K562 (cell line): ENCODE measurements around the gene EGR2. TPM values are rescaled to one million over a fixed set of nuclear protein-coding genes. Genes with fewer than 3 reads are reported as not detected.

Experiments used
- ATAC-seq: fragments of 200-7000 bp; cut with Tn5 transposase; 3 replicates; pipeline ENCODE4 v1.9.1; 2020; ENCODE audit warnings: moderate library complexity
- BruUV-seq: library from RNA; stranded (reverse); fragments of 400-500 nt; replicated peaks from 2 replicates; lab custom pipeline; 2021; lab: Mats Ljungman, UMichigan
- CTCF ChIA-PET: fragments of 300-600 bp; formaldehyde crosslinking; extraction: SDS; loops from one replicate; lab custom pipeline; 2021; ENCODE audit warnings: low intra/inter-chr PET ratio; lab: Yijun Ruan, JAX
- POLR2A ChIA-PET: fragments of 300-600, 350-650 bp; sonication (Branson Sonifier 250); formaldehyde crosslinking; extraction: SDS; loops from one replicate; lab custom pipeline; 2021; ENCODE audit warnings: antibody characterized with exemption, inconsistent platforms; lab: Yijun Ruan, JAX
- DNase-seq, 4 experiments: peaks; one replicate each; pipeline versions ENCODE4 v3.0.0 to v3.0.0-alpha.2; 2011 to 2018; ENCODE audit warnings: low spot score in 3 of 4, mixed read lengths in 3 of 4; ENCODE audit errors: extremely low read depth in 1 of 4
- FAIRE-seq: peaks from 2 replicates; lab custom pipeline; 2011; peaks lifted over from hg19 to GRCh38; lab: Jason Lieb, UNC
- H2AFZ ChIP-seq: 2 replicates; pipeline ENCODE4 v1.6.0; 2011; ENCODE audit warnings: low read depth, low read length, control low read depth, inconsistent platforms
- H3K27ac ChIP-seq: fragments of 200-600 bp; 3 replicates; pipeline ENCODE4 v1.8.0; 2011; ENCODE audit warnings: low read depth, mild to moderate bottlenecking, control low read depth, inconsistent platforms, low read length, moderate library complexity, mixed read lengths; ENCODE audit errors: extremely low read depth
- H3K27me3 ChIP-seq, 2 experiments: fragments of 300-600 bp in 1 of 2; 2 replicates in 1 of 2; 3 replicates in 1 of 2; pipeline versions ENCODE4 v1.6.0 to v1.8.0; 2011; ENCODE audit warnings: inconsistent platforms in 2 of 2, low read length in 2 of 2, mild to moderate bottlenecking in 1 of 2, mixed read lengths in 1 of 2, moderate library complexity in 1 of 2; ENCODE audit not compliant: control insufficient read depth in 2 of 2, insufficient read depth in 2 of 2
- H3K36me3 ChIP-seq: fragments of 300-600 bp; 3 replicates; pipeline ENCODE4 v1.8.0; 2011; ENCODE audit warnings: mild to moderate bottlenecking, low read length, inconsistent platforms; ENCODE audit not compliant: control insufficient read depth, insufficient read depth
- H3K4me1 ChIP-seq, 2 experiments: fragments of 200-600 bp in 1 of 2; replicated peaks in 1 of 2; 2 replicates in 1 of 2; 3 replicates in 1 of 2; pipeline versions ENCODE4 v1.5.1 to v1.8.0; 2011; ENCODE audit warnings: inconsistent platforms in 2 of 2, low read length in 2 of 2, mild to moderate bottlenecking in 1 of 2, mixed read lengths in 1 of 2, moderate library complexity in 1 of 2; ENCODE audit not compliant: control insufficient read depth in 2 of 2, insufficient read depth in 2 of 2
- H3K4me2 ChIP-seq: 2 replicates; pipeline ENCODE4 v1.6.1; 2011; ENCODE audit warnings: low read length, control low read depth, inconsistent platforms, mixed read lengths; ENCODE audit not compliant: insufficient read depth
- H3K4me3 ChIP-seq: fragments of 200-600 bp; sonication (generic), shearing (Covaris generic); 2 replicates; pipeline ENCODE4 v1.5.1; 2016; ENCODE audit warnings: control low read depth, inconsistent platforms
- H3K79me2 ChIP-seq: fragments of 200-600 bp; 3 replicates; pipeline ENCODE4 v1.8.0; 2011; ENCODE audit warnings: low read length, inconsistent platforms; ENCODE audit not compliant: control insufficient read depth, insufficient read depth
- H3K9ac ChIP-seq, 2 experiments: 2 replicates each; pipeline versions ENCODE4 v1.6.0 to v1.6.1; 2011; ENCODE audit warnings: low read depth in 2 of 2, low read length in 2 of 2, control low read depth in 1 of 2, inconsistent platforms in 1 of 2, mild to moderate bottlenecking in 1 of 2, mixed read lengths in 1 of 2; ENCODE audit not compliant: insufficient read depth in 1 of 2
- H3K9me1 ChIP-seq: one replicate; pipeline ENCODE4 v1.6.0; 2011; ENCODE audit warnings: inconsistent platforms, mild to moderate bottlenecking, low read length, moderate library complexity; ENCODE audit not compliant: control insufficient read depth, insufficient read depth
- H3K9me3 ChIP-seq: replicated peaks from 2 replicates; pipeline ENCODE4 v1.5.1; 2011; ENCODE audit warnings: low read depth, low read length, inconsistent platforms; ENCODE audit not compliant: control insufficient read depth, insufficient read depth
- H4K20me1 ChIP-seq: replicated peaks from 2 replicates; pipeline ENCODE4 v1.6.1; 2011; ENCODE audit warnings: low read length, inconsistent platforms, mixed read lengths; ENCODE audit not compliant: control insufficient read depth, insufficient read depth
- MNT ChIP-seq, 2 experiments: fragments of 450-650 bp; conservative IDR thresholded peaks; 2 replicates each; pipeline ENCODE4 v1.6.1; 2017; ENCODE audit warnings: mild to moderate bottlenecking in 2 of 2, moderate library complexity in 2 of 2
- ZNF324 ChIP-seq: fragments of 250-450 bp; sonication (Bioruptor Pico); IDR thresholded peaks from 2 replicates; pipeline ENCODE4 v1.4.0; 2020; ENCODE audit warnings: mild to moderate bottlenecking
- WGBS: fragments of 100-300 bp; shearing (Covaris generic); methylation state at CpG from one replicate; pipeline ENCODE4 v1.1.6; 2016; ENCODE audit warnings: low coverage, mixed read lengths; ENCODE audit not compliant: insufficient coverage; ENCODE audit errors: missing lambda C conversion rate; 5-methylcytosine and 5-hydroxymethylcytosine counted together
- in situ Hi-C: fragments of 300-500 bp; cut with MboI; formaldehyde crosslinking; loops from 4 replicates; pipeline ENCODE4 v1.15.0; 2018; ENCODE audit warnings: inconsistent platforms, mixed read lengths
- intact Hi-C: fragments of 100-400 bp; cut with micrococcal nuclease; formaldehyde crosslinking; loops from 2 replicates; pipeline ENCODE4 v1.14.2; 2022
- polyA plus RNA-seq, 8 experiments: library from polyadenylated mRNA; depleted of rRNA in 4 of 8; stranded (reverse) in 5 of 8; unstranded in 3 of 8; fragments of >200 nt; fragmentation: Nextera tagmentation in 2 of 8; fragmentation: Illumina TruSeq in 1 of 8; extraction: Ambion mirVana in 2 of 8; extraction: Trizol in 1 of 8; gene quantifications; 2 replicates each; pipeline versions ENCODE4 v1.2.1 to v1.2.3, GENCODE V29; 2011 to 2014; ENCODE audit warnings: inconsistent platforms in 1 of 8, missing spikeins in 1 of 8
- total RNA-seq, 7 experiments: library from RNA; depleted of rRNA in 6 of 7; stranded (reverse); fragments of >200 nt in 6 of 7; fragmentation: Illumina TruSeq in 2 of 7; extraction: Trizol in 2 of 7; gene quantifications; 2 replicates each; pipeline versions ENCODE4 v1.2.1 to v1.2.3, GENCODE V29; 2011 to 2021; ENCODE audit warnings: low replicate concordance in 1 of 7
- TF ChIP-seq, protein P1 (sequence below): fragments of 200-400 bp; formaldehyde crosslinking; IDR thresholded peaks from 2 replicates; pipeline ENCODE4 v1.6.1; 2017; ENCODE audit warnings: mild to moderate bottlenecking, low read depth, low read length, moderate library complexity

The EGR2 gene
- total and polyA plus RNA-seq, 9 of the 15 experiments (the other 6 are each of a cell fraction or from before 2014, with no cell fraction given) = 0.08 to 0.18 (median 0.12) TPM; not detected in 4

DNA sequence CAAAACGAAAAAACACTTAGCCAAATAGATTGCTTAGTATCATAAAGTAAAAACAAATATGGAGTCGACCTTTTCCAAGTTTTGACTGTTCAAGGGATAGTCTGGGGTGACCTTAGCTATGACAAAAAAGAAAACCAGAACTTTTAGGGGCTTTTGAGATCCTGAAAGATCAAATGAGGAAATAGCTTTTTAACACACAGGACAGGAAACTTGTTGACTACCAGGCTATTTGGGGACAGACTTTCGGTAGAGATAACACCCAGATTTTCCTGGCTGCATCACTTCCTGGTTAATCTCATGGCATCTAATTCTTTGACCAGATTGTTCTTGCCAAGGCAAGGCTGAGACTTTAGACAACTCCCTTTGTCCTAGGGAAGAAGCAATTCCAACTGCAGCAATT is 34.5 kb upstream of the EGR2 start:
- intact Hi-C loops (no loop called here), in situ Hi-C loops (no loop called here)
- Histone ChIP-seq H3K27ac (no peak overlapping the region), H3K79me2 (no peaks in the 10 kb centered on the region), H3K9me1 (no peaks in the 10 kb centered on the region), H4K20me1 (no peaks in the 10 kb centered on the region), H3K4me2 (no peak overlapping the region), H2AFZ (no peak overlapping the region), H3K4me1 (no peaks in the 10 kb centered on the region), H3K4me3 (no peak overlapping the region), H3K27me3 (0 out of 5 replicates have a peak, but pooled peaks cover 0 to 4% of the 10 kb centered on the region in 2 experiments), H3K36me3 (no peaks in the 10 kb centered on the region), H3K9ac (no peak overlapping the region), H3K9me3 (no peaks in the 10 kb centered on the region)
- ChIA-PET POLR2A (no interaction called here), CTCF (interaction anchor here (1.5 kb wide), 1 partner anchor 307 kb away, joined by 3 read pairs; no protein-coding TSS in a partner anchor)
- WGBS = 0% methylated on average over 3 of the region's 3 CpGs
- TF ChIP-seq, protein P1, sequence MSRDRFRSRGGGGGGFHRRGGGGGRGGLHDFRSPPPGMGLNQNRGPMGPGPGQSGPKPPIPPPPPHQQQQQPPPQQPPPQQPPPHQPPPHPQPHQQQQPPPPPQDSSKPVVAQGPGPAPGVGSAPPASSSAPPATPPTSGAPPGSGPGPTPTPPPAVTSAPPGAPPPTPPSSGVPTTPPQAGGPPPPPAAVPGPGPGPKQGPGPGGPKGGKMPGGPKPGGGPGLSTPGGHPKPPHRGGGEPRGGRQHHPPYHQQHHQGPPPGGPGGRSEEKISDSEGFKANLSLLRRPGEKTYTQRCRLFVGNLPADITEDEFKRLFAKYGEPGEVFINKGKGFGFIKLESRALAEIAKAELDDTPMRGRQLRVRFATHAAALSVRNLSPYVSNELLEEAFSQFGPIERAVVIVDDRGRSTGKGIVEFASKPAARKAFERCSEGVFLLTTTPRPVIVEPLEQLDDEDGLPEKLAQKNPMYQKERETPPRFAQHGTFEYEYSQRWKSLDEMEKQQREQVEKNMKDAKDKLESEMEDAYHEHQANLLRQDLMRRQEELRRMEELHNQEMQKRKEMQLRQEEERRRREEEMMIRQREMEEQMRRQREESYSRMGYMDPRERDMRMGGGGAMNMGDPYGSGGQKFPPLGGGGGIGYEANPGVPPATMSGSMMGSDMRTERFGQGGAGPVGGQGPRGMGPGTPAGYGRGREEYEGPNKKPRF = no peak
- FAIRE-seq (no peak), DNase-seq (no peak), ATAC-seq (no peak)
- BruUV-seq = no TSS peak

- in situ Hi-C loops (no loop called here), intact Hi-C loops (no loop called here)
- no peak overlapping the region for H3K27ac ChIP-seq
- H3K79me2 ChIP-seq = no peaks in the 10 kb centered on the region
- BruUV-seq = no TSS peak
- H3K36me3 ChIP-seq = no peaks in the 10 kb centered on the region
- no peak overlapping the region for H3K9ac ChIP-seq
- no peak overlapping the region for H3K4me2 ChIP-seq
- H4K20me1 ChIP-seq = no peaks in the 10 kb centered on the region
- FAIRE-seq = no peak
- ATAC-seq = no peak
- no peaks in the 10 kb centered on the region for H3K9me1 ChIP-seq
- TF ChIP-seq MNT (conservative IDR thresholded peaks at IDR 0.05) (no peak), ZNF324 (peak; percentile 81)
- ChIA-PET CTCF (no interaction called here), POLR2A (no interaction called here)
- H2AFZ ChIP-seq = no peak overlapping the region
- no peaks in the 10 kb centered on the region for H3K9me3 ChIP-seq
- H3K4me1 ChIP-seq = no peaks in the 10 kb centered on the region
- no peak overlapping the region for H3K4me3 ChIP-seq
- no peaks in the 10 kb centered on the region for H3K27me3 ChIP-seq
- DNase-seq = no peak
Measured at GRCh38 chr10:62847433-62847832, 31.3 kb upstream of the EGR2 start.
